ENCODE data around the gene ZNRF3.
A peak's percentile ranks its signal among the peaks of the same experiment; 100 is the strongest.

The ZNRF3 gene

DNA sequence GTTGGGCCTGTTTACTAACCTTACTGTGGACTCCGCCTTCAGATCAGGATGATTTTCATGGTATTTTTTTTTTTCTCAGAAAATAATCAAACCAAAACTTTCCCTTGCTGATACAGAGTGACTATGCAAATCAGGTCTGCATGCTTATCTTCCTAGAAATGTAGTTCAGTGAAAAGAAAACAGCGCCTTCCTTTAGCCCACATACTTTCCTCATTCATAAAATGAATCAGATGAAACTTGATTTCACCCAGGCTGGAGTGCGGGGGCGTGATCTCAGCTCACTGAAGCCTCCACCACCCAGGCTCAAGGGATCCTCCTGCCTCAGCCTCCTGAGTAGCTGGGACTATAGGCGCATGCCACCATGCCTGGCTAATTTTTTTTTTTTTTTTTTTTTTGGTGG lies 26.0 kb downstream of the ZNRF3 start:
- peak; percentile 69 for DNase-seq

DNA sequence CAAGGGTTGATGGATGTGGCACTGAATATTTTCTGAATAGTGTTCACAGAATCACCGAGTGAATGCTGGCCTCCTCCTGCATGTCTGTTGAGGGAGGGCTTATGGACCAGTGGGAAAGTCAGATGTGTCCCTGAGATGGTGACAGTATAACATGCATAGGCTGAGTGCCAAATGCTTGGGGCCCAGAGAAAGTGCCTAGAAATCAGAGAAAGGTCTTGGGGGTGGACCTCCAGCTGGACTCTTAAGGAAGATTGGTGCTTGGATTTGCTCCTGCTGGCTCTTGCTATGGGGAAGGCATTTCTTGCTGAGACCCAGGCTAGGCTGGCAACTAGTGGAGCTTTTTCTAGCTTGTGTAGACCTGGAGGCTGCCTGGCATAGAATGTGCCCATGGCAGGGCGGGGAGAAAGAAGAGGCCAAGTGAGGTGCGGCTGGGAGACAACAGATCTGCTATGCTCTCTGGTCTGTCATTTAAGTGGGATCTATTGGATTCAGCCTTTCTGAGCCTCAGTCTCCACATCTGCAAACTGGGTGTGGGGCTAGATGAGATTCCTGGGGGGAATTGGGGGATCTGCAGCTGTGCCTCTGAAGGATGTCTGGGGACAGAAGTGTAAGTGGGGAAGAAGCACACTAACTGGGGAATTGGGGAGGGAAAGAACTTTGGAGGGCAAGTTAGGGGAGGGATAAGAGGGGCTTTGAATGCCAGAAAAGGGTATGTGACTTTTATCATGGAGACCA lies 27.4 kb downstream of the ZNRF3 start:
- DNase-seq (no peak), ATAC-seq (no peak)
- H3K27ac Mint-ChIP-seq, result no peak overlapping the region
- no peaks in the 10 kb centered on the region for H3K36me3 Mint-ChIP-seq (ENCODE audit: low read depth)
- no peak overlapping the region for H3K4me3 Mint-ChIP-seq
- H3K27me3 Mint-ChIP-seq, result peaks cover 25% of the 10 kb centered on the region
- H3K4me1 Mint-ChIP-seq, result peaks cover 40% of the 10 kb centered on the region
- H3K9me3 Mint-ChIP-seq, result no peaks in the 10 kb centered on the region

More for the DNA sequence above, 26.0 kb downstream of the ZNRF3 start:
- Mint-ChIP-seq H3K27me3 (peaks cover 36% of the 10 kb centered on the region), H3K9me3 (no peaks in the 10 kb centered on the region), H3K4me1 (peaks cover 40% of the 10 kb centered on the region), H3K36me3 (ENCODE audit: low read depth) (no peaks in the 10 kb centered on the region), H3K4me3 (peak overlapping the region; percentile 6), H3K27ac (peak overlapping the region; percentile 68)
- peak; percentile 58 for ATAC-seq

DNA sequence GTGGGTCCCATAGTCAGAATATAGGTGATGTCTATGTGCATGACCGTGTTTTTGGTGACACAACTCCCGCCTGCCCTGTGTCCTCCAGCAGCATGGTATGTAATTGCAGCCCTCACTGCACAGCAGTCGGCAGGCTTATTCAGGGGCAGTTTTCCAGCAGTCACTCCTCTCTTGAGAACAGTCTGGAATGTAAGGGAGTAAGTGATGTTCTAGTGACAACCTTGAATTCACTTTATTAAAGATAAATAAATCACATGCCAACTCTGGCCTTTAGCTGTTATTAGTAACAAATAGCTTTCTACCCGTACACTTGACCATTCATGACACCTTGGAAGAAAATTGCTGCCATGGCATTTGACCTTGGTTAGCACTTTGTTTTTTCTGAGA lies 27.9 kb downstream of the ZNRF3 start:
- H3K4me1 Mint-ChIP-seq, result peaks cover 38% of the 10 kb centered on the region
- H3K27ac Mint-ChIP-seq, result no peak overlapping the region

DNA sequence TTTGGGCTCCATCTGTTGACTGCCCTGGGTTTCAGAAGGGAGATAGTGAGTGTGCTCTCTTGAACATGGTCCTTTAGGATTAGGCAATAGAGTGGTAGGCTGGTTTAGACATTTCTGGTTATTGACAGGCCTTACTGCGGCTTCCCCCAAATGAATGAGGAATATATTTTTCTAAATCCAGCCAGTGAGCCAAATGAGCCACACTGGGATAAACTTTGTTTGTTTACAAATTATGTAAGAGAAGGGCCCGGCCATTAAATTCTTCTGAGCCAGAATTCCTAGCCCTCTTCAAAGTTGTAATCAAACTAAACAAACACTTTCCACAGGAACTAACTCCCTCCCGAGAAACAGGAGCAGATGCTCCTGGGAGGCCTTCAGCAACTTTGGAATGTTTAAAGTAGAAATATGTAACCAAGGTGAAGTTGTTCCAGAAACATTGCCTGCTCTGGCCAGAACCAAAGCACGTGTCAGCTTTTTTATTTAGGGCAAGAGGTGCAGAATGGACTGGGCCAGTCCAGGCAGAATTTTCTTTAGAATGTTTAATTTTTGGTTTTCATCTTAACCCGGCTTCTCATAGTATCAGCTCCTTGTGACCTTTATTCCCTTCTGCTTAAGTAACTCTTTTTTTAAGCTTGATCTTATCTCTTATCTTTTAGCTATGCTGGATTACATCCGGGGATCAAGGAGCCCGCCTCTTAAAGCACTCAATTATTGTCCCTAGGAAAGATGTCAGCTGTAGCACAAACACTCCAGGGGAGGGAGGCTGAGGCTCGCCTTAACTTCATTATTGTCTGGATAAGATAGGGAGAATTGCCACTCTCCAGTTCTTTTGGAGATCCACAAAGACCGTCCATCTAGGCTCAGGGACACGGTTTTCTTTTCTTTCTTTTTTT lies 28.7 kb downstream of the ZNRF3 start:
- no peak for ATAC-seq
- H3K9me3 Mint-ChIP-seq, result no peaks in the 10 kb centered on the region
- H3K27me3 Mint-ChIP-seq, result peaks cover 27% of the 10 kb centered on the region
- H3K4me1 Mint-ChIP-seq, result peaks cover 33% of the 10 kb centered on the region
- no peak overlapping the region for H3K27ac Mint-ChIP-seq
- no peaks in the 10 kb centered on the region for H3K36me3 Mint-ChIP-seq (ENCODE audit: low read depth)
- DNase-seq, result no peak
- no peak overlapping the region for H3K4me3 Mint-ChIP-seq

More for the DNA sequence above, 27.9 kb downstream of the ZNRF3 start:
- Mint-ChIP-seq H3K27me3 (peaks cover 24% of the 10 kb centered on the region), H3K36me3 (ENCODE audit: low read depth) (no peaks in the 10 kb centered on the region), H3K4me3 (no peak overlapping the region), H3K9me3 (no peaks in the 10 kb centered on the region)
- DNase-seq, result no peak
- ATAC-seq, result no peak

DNA sequence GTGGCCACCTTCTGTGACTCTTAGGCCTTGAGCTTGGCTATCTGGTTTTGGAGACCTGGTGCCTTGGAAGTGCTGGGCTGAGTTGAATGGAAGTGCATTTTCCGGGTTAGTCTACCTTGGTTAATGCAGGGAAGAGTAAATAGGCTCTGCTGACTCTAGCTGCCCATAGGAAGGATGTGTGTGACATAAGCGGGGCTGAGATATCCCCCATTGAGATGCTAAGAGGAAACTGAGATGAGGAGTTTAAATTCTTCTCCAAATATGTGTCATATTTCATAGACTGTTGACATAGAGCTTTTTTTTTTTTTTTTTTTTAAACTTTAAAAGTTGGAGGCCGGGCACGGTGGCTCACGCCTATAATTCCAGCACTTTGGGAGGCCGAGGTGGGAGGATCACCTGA lies 30.8 kb downstream of the ZNRF3 start:
- Mint-ChIP-seq H3K9me3 (no peaks in the 10 kb centered on the region), H3K27ac (no peak overlapping the region), H3K36me3 (ENCODE audit: low read depth) (no peaks in the 10 kb centered on the region), H3K4me1 (peaks cover 11% of the 10 kb centered on the region), H3K27me3 (peaks cover 35% of the 10 kb centered on the region), H3K4me3 (no peak overlapping the region)
- ATAC-seq (no peak), DNase-seq (no peak)

DNA sequence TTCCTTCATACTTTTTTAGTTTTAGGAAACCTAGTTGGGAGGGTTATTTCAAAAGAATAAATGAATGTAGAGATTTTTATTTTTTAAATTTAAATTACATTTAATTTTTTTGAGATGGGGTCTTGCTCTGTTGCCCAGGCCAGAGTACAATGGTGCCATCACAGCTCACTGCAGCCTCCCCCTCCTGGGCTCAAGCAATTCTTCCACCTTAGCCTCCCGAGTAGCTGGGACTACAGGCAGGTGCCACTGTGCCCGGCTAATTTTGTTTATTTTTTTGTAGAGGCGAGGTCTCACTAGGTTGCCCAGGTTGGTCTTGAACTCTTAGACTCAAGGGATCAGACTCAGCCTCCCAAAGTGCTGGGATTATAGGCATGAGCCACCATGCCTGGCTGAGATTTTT lies 32.6 kb downstream of the ZNRF3 start:
- Mint-ChIP-seq H3K36me3 (ENCODE audit: low read depth) (no peaks in the 10 kb centered on the region), H3K27ac (no peak overlapping the region), H3K9me3 (no peaks in the 10 kb centered on the region), H3K4me3 (no peak overlapping the region), H3K4me1 (peaks cover 4% of the 10 kb centered on the region), H3K27me3 (peaks cover 26% of the 10 kb centered on the region)
- no peak for ATAC-seq
- DNase-seq, result no peak

DNA sequence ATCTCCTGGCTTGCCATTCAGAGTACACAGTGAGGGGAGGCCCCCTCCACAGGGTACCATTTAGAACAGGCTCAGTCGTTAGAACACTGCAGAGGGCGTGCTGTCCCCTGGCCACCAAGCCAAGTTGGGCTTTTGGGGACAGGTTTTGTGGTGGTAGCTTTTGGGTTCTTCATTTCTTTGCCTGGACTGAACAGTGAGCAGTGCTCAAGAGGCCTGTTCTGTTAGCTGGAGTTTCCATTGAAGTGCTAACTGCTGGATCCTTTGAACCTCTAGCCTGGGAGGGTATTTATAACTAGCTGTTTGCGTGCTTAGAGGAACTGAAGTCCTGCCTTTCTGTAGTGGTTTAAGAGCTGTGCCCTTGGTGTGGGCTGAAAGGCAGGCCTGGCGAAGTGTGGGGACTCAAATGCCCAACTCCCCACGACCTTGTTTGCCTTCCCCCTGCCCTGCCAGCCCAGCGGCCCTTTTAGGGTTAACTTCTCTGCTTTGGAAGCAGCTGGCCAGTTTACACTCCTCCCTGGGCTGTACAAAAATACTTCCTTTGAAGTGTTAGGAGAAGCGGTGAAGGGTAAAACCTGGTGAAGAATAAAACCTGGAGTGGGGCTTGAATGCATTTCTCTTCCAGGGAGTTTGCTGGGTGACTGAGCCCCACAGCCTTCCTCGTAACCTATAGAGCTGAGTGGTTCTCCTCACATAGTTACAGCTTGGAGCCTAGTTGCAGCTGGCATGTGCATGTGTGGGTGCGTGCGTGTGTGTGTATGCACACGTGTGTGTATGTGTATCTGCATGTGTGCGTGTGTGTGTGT lies 34.6 kb downstream of the ZNRF3 start:
- H3K4me3 Mint-ChIP-seq, result no peak overlapping the region
- no peaks in the 10 kb centered on the region for H3K9me3 Mint-ChIP-seq
- peaks cover 27% of the 10 kb centered on the region for H3K27me3 Mint-ChIP-seq
- DNase-seq (no peak), ATAC-seq (no peak)
- no peak overlapping the region for H3K27ac Mint-ChIP-seq
- no peaks in the 10 kb centered on the region for H3K36me3 Mint-ChIP-seq (ENCODE audit: low read depth)
- H3K4me1 Mint-ChIP-seq, result peaks cover 10% of the 10 kb centered on the region

DNA sequence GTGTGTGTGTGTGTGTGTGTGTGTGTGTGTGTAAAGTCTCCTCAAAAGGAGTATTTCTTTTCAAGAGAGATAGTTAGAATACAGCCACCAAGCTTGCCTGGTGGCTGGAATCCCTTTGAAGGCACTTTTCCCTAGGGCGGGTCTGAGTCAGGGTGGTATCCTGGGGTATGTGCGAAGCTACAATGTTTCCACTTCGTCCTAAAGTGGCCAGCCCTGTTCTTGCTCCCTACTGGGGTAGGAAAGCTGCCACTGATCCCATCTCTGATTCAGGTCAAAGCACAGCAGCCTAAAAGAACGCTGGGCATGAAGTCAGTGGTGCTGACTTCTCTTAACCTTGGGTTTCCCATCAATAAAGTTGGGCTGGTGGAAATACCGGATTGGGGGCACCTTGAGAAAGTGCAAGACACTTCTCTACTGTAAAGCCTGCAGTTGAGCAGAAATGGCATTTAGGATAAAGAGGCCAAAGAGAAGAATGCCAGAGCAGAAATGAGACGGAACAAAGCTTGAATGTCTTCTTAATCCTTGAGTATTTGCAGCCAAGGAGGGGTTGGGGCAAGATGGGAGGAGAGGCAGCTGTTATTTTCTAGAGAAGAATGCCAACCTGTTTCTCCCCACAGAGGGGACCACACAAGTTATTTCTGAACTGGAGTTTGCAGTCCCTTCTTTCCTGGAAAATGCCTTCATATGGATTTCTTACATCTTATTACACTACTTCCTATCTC lies 35.3 kb downstream of the ZNRF3 start:
- no peak for DNase-seq
- H3K27ac Mint-ChIP-seq, result no peak overlapping the region
- no peak for ATAC-seq
- H3K4me1 Mint-ChIP-seq, result peaks cover 10% of the 10 kb centered on the region
- no peak overlapping the region for H3K4me3 Mint-ChIP-seq
- H3K9me3 Mint-ChIP-seq, result no peaks in the 10 kb centered on the region
- no peaks in the 10 kb centered on the region for H3K36me3 Mint-ChIP-seq (ENCODE audit: low read depth)
- H3K27me3 Mint-ChIP-seq, result peaks cover 25% of the 10 kb centered on the region

DNA sequence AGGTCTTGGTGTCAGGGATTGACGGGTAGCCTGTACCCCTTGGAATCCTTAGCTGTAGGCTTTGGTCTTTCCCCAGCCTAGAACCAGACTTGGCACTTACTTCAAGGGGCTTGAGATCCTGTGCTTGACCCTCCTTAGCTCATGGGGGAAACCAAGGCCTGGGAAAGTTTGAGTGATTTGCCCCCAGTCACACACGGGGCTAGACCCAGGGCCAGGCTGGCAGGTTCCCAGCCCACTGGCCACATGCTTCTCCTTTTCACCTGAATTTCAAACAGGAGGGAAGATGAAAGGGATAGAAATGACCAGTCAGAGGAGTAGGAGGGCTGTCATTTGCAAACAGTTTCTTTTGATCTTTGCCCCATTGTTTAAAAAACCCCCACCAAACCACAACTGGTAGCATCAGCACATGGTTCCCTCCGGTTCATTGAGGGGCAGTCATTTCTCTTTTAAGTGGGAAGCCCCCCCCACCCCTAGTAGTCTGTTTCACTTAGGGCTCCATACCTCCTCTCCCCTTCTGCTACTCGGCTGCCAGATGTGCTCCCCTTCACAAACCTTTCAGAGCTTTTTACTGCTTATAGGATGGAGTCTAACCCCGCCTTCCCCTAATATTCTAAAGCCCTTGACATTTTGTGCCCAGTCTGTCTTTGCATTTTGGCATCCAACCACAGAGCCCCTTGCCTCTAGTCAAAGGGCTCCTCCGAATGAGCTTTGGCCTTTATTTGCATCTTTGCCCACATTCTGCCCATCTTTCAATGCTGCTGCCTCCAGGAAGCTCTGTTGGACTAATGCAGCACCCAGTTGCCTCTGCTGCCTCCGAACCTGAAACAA lies 37.6 kb downstream of the ZNRF3 start:
- Mint-ChIP-seq H3K4me3 (no peak overlapping the region), H3K36me3 (ENCODE audit: low read depth) (no peaks in the 10 kb centered on the region), H3K27me3 (peaks cover 36% of the 10 kb centered on the region), H3K9me3 (no peaks in the 10 kb centered on the region), H3K4me1 (peaks cover 10% of the 10 kb centered on the region), H3K27ac (no peak overlapping the region)
- ATAC-seq (peak; percentile 36), DNase-seq (no peak)

DNA sequence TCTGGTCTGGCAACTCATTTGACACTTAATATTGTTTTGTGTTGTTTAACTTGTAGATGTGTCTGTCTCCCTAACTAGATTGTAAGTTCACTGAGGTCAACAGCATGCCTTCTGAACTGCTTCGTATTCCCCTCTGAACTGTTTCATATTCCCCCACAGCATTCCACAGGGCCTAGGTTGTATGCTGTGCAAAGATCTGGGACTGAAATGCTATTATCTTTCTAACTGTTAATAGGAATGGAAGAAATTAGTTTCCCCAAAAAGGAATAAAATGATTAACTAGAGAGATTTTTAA lies 38.2 kb downstream of the ZNRF3 start:
- DNase-seq, result no peak
- Mint-ChIP-seq H3K36me3 (ENCODE audit: low read depth) (no peaks in the 10 kb centered on the region), H3K9me3 (no peaks in the 10 kb centered on the region), H3K4me1 (peaks cover 10% of the 10 kb centered on the region), H3K27me3 (peaks cover 33% of the 10 kb centered on the region), H3K27ac (no peak overlapping the region), H3K4me3 (no peak overlapping the region)
- no peak for ATAC-seq

DNA sequence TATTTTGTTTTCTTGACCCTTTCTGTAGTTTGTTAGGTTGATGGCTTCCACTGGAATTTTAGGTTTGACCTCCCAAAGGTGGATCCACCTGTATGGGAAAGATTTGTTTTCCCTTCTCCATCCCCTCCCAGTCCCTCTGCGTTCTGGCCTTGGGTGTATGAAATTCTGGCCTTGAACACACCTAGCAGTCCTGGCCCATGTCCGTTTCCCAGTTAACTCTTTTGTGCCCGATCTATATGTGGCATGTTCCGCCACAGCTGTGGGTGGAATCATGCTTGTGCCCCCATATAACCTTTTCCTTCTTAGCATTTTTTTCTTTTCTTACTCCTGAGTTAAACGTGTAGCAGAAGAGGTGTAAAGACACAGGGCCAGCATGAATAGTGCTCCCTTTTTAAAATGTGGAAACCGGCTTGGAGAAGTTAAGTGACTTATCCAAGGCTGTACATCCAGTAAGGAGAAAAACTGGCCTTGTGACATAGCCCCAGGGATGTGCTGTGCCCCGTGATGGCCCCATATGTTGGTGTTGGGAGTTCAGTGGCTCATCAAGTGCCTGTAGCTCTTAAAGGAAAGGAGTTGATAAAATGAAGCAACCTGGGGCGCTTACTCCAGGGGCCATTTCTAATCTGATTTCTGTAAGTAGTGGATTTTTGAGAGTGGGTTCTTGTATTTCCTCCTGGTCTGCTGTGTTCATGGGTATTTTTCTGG lies 39.3 kb downstream of the ZNRF3 start:
- peaks cover 10% of the 10 kb centered on the region for H3K4me1 Mint-ChIP-seq
- no peaks in the 10 kb centered on the region for H3K9me3 Mint-ChIP-seq
- H3K27ac Mint-ChIP-seq, result no peak overlapping the region
- DNase-seq (no peak), ATAC-seq (no peak)
- no peak overlapping the region for H3K4me3 Mint-ChIP-seq
- peaks cover 36% of the 10 kb centered on the region for H3K27me3 Mint-ChIP-seq
- no peaks in the 10 kb centered on the region for H3K36me3 Mint-ChIP-seq (ENCODE audit: low read depth)

DNA sequence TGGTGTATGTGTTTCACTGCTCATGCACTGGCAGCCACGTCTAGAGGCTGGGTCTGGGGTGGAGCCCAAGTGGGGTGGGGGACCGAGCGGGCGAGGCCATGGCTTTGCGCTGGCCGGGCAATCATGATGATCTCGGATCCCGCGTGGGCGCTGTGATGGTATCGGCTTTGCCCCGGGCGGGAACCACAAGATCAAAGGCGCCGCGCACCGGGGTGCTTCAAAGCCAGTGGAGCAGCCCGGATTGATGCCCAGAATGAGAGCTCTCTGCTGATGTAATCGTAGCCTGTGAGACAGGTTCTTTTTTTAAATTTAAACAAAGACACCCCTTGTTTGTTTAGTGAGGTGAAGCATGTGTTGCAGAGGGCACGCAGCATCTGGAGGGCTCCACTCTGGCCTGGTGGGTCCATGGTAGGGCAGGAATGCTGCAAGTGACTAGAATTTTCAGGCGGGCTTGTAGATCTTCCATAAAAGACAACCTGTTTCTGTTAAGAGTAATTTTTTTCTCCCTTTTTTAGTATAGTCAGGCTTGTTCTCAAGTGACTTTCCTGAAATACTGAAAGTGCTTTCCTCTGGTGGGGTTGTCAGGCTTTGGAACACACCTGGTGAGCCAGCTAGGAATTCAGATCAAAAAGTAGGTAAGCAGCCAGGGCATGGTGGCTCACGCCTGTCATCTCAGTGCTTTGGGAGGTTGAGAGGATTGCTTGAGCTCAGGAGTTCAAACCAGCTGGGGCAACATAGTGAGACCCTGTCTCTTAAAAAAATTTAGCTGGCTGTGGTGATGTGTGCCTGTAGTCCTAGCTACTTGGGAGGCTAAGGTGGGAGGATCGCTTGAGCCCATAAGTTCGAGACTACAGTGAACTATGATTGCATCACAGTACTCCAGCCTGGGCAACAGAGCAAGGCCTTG lies 40.7 kb downstream of the ZNRF3 start:
- no peaks in the 10 kb centered on the region for H3K36me3 Mint-ChIP-seq (ENCODE audit: low read depth)
- no peaks in the 10 kb centered on the region for H3K9me3 Mint-ChIP-seq
- H3K4me1 Mint-ChIP-seq, result peaks cover 10% of the 10 kb centered on the region
- ATAC-seq (no peak), DNase-seq (no peak)
- peaks cover 33% of the 10 kb centered on the region for H3K27me3 Mint-ChIP-seq
- no peak overlapping the region for H3K4me3 Mint-ChIP-seq
- H3K27ac Mint-ChIP-seq, result no peak overlapping the region
